HepG2 (cell line): Measurements from ENCODE around the gene TET2. TPM values are rescaled to one million over a fixed set of nuclear protein-coding genes. Genes with fewer than 3 reads are reported as not detected.

Experiments used
- ATAC-seq: fragments of 200-7000 bp; cut with Tn5 transposase; 3 replicates; pipeline ENCODE4 v1.9.1; 2020; ENCODE audit warnings: mild to moderate bottlenecking, moderate library complexity
- BruUV-seq: library from RNA; stranded (reverse); fragments of 400-500 nt; replicated peaks from 2 replicates; lab custom pipeline; 2021; lab: Mats Ljungman, UMichigan
- CTCF ChIA-PET: fragments of 300-600 bp; formaldehyde crosslinking; extraction: SDS; loops from one replicate; lab custom pipeline; 2021; ENCODE audit warnings: low total read pairs, inconsistent platforms, low intra/inter-chr PET ratio; lab: Yijun Ruan, JAX
- POLR2A ChIA-PET: fragments of 350-600 bp; sonication (Branson Sonifier 250); formaldehyde crosslinking; loops from one replicate; lab custom pipeline; 2020; ENCODE audit warnings: antibody characterized with exemption, inconsistent platforms; lab: Yijun Ruan, JAX
- DNase-seq: peaks from one replicate; pipeline ENCODE4 v3.0.0-alpha.2; 2015; ENCODE audit warnings: low spot score
- FAIRE-seq: peaks from 3 replicates; lab custom pipeline; 2011; peaks lifted over from hg19 to GRCh38; lab: Jason Lieb, UNC
- H2AFZ ChIP-seq: one replicate; pipeline ENCODE4 v1.6.1; 2011; ENCODE audit warnings: low read length, inconsistent platforms
- H3K27ac ChIP-seq: fragments of 300-600 bp; 3 replicates; pipeline ENCODE4 v1.8.0; 2011; ENCODE audit warnings: mixed run types, mild to moderate bottlenecking, mixed read lengths, low read length, inconsistent platforms; ENCODE audit not compliant: insufficient read depth; ENCODE audit errors: extremely low read length
- H3K27me3 ChIP-seq, 2 experiments: fragments of 200-600 bp in 1 of 2; 2 replicates in 1 of 2; 3 replicates in 1 of 2; pipeline versions ENCODE4 v1.6.0 to v1.8.0; 2011; ENCODE audit warnings: low read length in 2 of 2, mild to moderate bottlenecking in 2 of 2, moderate library complexity in 2 of 2, inconsistent platforms in 1 of 2; ENCODE audit not compliant: insufficient read depth in 2 of 2, control insufficient read depth in 1 of 2
- H3K36me3 ChIP-seq, 2 experiments: fragments of 200-600 bp in 1 of 2; replicated peaks in 1 of 2; 2 replicates in 1 of 2; 3 replicates in 1 of 2; pipeline versions ENCODE4 v1.5.1 to v1.8.0; 2011; ENCODE audit warnings: low read length in 2 of 2, inconsistent platforms in 1 of 2; ENCODE audit not compliant: insufficient read depth in 2 of 2, control insufficient read depth in 1 of 2
- H3K4me1 ChIP-seq: 2 replicates; pipeline ENCODE4 v1.5.1; 2012; ENCODE audit warnings: low read length, inconsistent platforms; ENCODE audit not compliant: insufficient read depth
- H3K4me2 ChIP-seq: 2 replicates; pipeline ENCODE4 v1.6.0; 2011; ENCODE audit warnings: low read depth, low read length, inconsistent platforms
- H3K4me3 ChIP-seq, 3 experiments: fragments of 200-600 bp in 1 of 3; sonication (generic), shearing (Covaris generic) in 1 of 3; replicated peaks in 1 of 3; 2 replicates each; pipeline ENCODE4 v1.5.1; 2011 to 2016; ENCODE audit warnings: low read length in 3 of 3, inconsistent platforms in 2 of 3, low read depth in 2 of 3, mild to moderate bottlenecking in 2 of 3, control low read depth in 1 of 3, mixed read lengths in 1 of 3; ENCODE audit not compliant: insufficient read depth in 1 of 3
- H3K79me2 ChIP-seq: one replicate; pipeline ENCODE4 v1.6.1; 2011; ENCODE audit warnings: low read length, inconsistent platforms; ENCODE audit not compliant: insufficient read depth
- H3K9ac ChIP-seq: 2 replicates; pipeline ENCODE4 v1.6.0; 2011; ENCODE audit warnings: mild to moderate bottlenecking, low read depth, low read length, inconsistent platforms; ENCODE audit not compliant: insufficient read depth
- H3K9me3 ChIP-seq: 2 replicates; pipeline ENCODE4 v1.5.1; 2012; ENCODE audit warnings: mild to moderate bottlenecking, low read length
- H4K20me1 ChIP-seq: 2 replicates; pipeline ENCODE4 v1.6.0; 2011; ENCODE audit warnings: inconsistent platforms, mild to moderate bottlenecking, low read length, moderate library complexity; ENCODE audit not compliant: insufficient read depth
- AFF4 ChIP-seq: sonication (generic); formaldehyde crosslinking; IDR thresholded peaks from 2 replicates; pipeline ENCODE4 v1.4.0; 2020; ENCODE audit warnings: missing genetic modification reagents
- FOXC1 ChIP-seq: sonication (generic); formaldehyde crosslinking; IDR thresholded peaks from 2 replicates; pipeline ENCODE4 v1.8.0; 2022; ENCODE audit warnings: mild to moderate bottlenecking, missing genetic modification reagents, borderline replicate concordance
- MIXL1 ChIP-seq: IDR thresholded peaks from 2 replicates; pipeline ENCODE4 v1.6.1; 2016
- PCBP1 ChIP-seq: fragments of 200-400 bp; formaldehyde crosslinking; IDR thresholded peaks from 2 replicates; pipeline ENCODE4 v1.6.1; 2017; ENCODE audit warnings: mild to moderate bottlenecking, low read depth, low read length, borderline replicate concordance
- PREB ChIP-seq: sonication (generic); formaldehyde crosslinking; IDR thresholded peaks from 2 replicates; pipeline ENCODE4 v1.4.0; 2020; ENCODE audit warnings: missing genetic modification reagents
- THAP11 ChIP-seq: IDR thresholded peaks from 2 replicates; pipeline ENCODE4 v1.6.1; 2016; ENCODE audit warnings: missing biosample characterization, missing genetic modification reagents
- ZBED4 ChIP-seq: sonication (generic); formaldehyde crosslinking; IDR thresholded peaks from 2 replicates; pipeline ENCODE4 v1.4.0; 2020; ENCODE audit warnings: missing genetic modification reagents, borderline replicate concordance
- ZNF180 ChIP-seq: sonication (generic); formaldehyde crosslinking; IDR thresholded peaks from 2 replicates; pipeline ENCODE4 v1.4.0; 2020; ENCODE audit warnings: low read depth, missing genetic modification reagents, borderline replicate concordance
- ZNF589 ChIP-seq: sonication (generic); formaldehyde crosslinking; conservative IDR thresholded peaks from 2 replicates; pipeline ENCODE4 v1.8.0; 2022; ENCODE audit warnings: mild to moderate bottlenecking, moderate library complexity, missing genetic modification reagents
- ZNF816 ChIP-seq: sonication (generic); formaldehyde crosslinking; IDR thresholded peaks from 2 replicates; pipeline ENCODE4 v1.8.0; 2022; ENCODE audit warnings: missing genetic modification reagents, mild to moderate bottlenecking, borderline replicate concordance
- WGBS: methylation state at CpG from one replicate; pipeline ENCODE4 v1.1.6; 2017; ENCODE audit warnings: low lambda C conversion rate; 5-methylcytosine and 5-hydroxymethylcytosine counted together
- in situ Hi-C: cut with HindIII; loops from 2 replicates; pipeline ENCODE4 v1.10.0; 2017; ENCODE audit warnings: low pct_unique_long_range_greater_than_20kb; ENCODE audit not compliant: extremely low pct_ligation_motif_present
- intact Hi-C: fragments of 100-400 bp; cut with micrococcal nuclease; formaldehyde crosslinking; loops from one replicate; pipeline ENCODE4 v1.10.0; 2022; ENCODE audit not compliant: unreplicated experiment
- polyA plus RNA-seq, 8 experiments: library from polyadenylated mRNA; depleted of rRNA in 3 of 8; stranded (reverse) in 7 of 8; unstranded in 1 of 8; fragments of >200 nt; fragmentation: Illumina TruSeq in 4 of 8; extraction: Trizol in 4 of 8; gene quantifications; 2 replicates each; pipeline versions ENCODE4 v1.2.1 to v1.2.3, GENCODE V29; 2011 to 2016; ENCODE audit warnings: low read depth in 4 of 8, missing spikeins in 1 of 8, mixed read lengths in 1 of 8; ENCODE audit not compliant: insufficient read depth in 1 of 8
- total RNA-seq, 5 experiments: library from RNA; depleted of rRNA; stranded (reverse); fragments of >200 nt; fragmentation: Illumina TruSeq; extraction: Trizol; gene quantifications; 2 replicates each; pipeline ENCODE4 v1.2.3, GENCODE V29; 2016; ENCODE audit warnings: low read depth in 1 of 5

The TET2 gene
- total and polyA plus RNA-seq, 2 of the 13 experiments (the other 11 are each of a cell fraction or from before 2014, with no cell fraction given): 4.7 to 4.8 TPM

GRCh38 chr4:105154576-105154975 is 7.9 kb downstream of the TET2 start:
- no peaks in the 10 kb centered on the region for H3K36me3 ChIP-seq
- DNase-seq (no peak), FAIRE-seq (no peak), ATAC-seq (no peak)
- BruUV-seq: no TSS peak
- H3K27ac ChIP-seq: no peak overlapping the region
- H4K20me1 ChIP-seq: no peaks in the 10 kb centered on the region; the same call in 1 of the 2 replicates
- no peaks in the 10 kb centered on the region for H3K9me3 ChIP-seq
- no peak overlapping the region for H3K9ac ChIP-seq
- peaks cover 23% of the 10 kb centered on the region for H3K79me2 ChIP-seq
- no peaks in the 10 kb centered on the region for H3K27me3 ChIP-seq
- TF ChIP-seq PCBP1 (no peak), FOXC1 (no peak), ZNF589 (CRISPR knock-in tag) (no peak), THAP11 (CRISPR knock-in tag) (no peak), ZBED4 (no peak), ZNF180 (no peak), MIXL1 (CRISPR knock-in tag) (no peak), ZNF816 (CRISPR knock-in tag) (no peak), AFF4 (CRISPR knock-in tag) (no peak), PREB (CRISPR knock-in tag) (no peak)
- POLR2A ChIA-PET: no interaction called here
- CTCF ChIA-PET: no interaction called here
- no peak overlapping the region for H3K4me3 ChIP-seq
- WGBS: 100% methylated on average over 5 of the region's 5 CpGs
- in situ Hi-C loops (no loop called here), intact Hi-C loops (no loop called here)
- H3K4me1 ChIP-seq: peaks cover 20% of the 10 kb centered on the region
- no peak overlapping the region for H2AFZ ChIP-seq
- no peak overlapping the region for H3K4me2 ChIP-seq
